Uterus (tissue), 4 donors: ENCODE data around the gene PIR. TPM values are rescaled to one million over a fixed set of nuclear protein-coding genes. Genes with fewer than 3 reads are reported as not detected.

Experiments
- DNase-seq, 2 donors: peaks; one replicate each; pipeline ENCODE4 v3.0.0-alpha.2; 2019 to 2020
- H3K27ac ChIP-seq, 2 donors: fragments of 200-600 bp; sonication (generic); 1 replicate in 1 of 2; 2 replicates in 1 of 2; pipeline ENCODE4 v1.5.1; 2016 to 2018
- H3K27me3 ChIP-seq, 2 donors: fragments of 200-600 bp; sonication (generic); one replicate each; pipeline ENCODE4 v1.5.1; 2018 to 2019; ENCODE audit warnings: control low read depth in 1 of 2
- H3K36me3 ChIP-seq, 2 donors: fragments of 200-600 bp; sonication (generic); one replicate each; pipeline ENCODE4 v1.5.1; 2019; ENCODE audit warnings: control low read depth in 1 of 2
- H3K4me1 ChIP-seq, 2 donors: fragments of 200-600 bp; sonication (generic); one replicate each; pipeline ENCODE4 v1.5.1; 2018 to 2019; ENCODE audit warnings: control low read depth in 1 of 2
- H3K4me3 ChIP-seq, 2 donors: fragments of 200-600 bp; sonication (generic); 1 replicate in 1 of 2; 2 replicates in 1 of 2; pipeline ENCODE4 v1.5.1; 2018 to 2019; ENCODE audit warnings: mild to moderate bottlenecking in 1 of 2
- H3K9me3 ChIP-seq, 2 donors: fragments of 200-600 bp; sonication (generic); one replicate each; pipeline ENCODE4 v1.5.1; 2019; ENCODE audit warnings: control low read depth in 1 of 2
- CTCF ChIP-seq, 4 experiments: fragments of 200-600 bp in 2 of 4; fragments of 450-650 bp in 2 of 4; sonication (generic) in 2 of 4; IDR thresholded peaks; one replicate each; pipeline ENCODE4 v1.5.1; 2016 to 2019; ENCODE audit warnings: antibody characterized with exemption in 4 of 4, mild to moderate bottlenecking in 2 of 4, moderate library complexity in 1 of 4
- POLR2A ChIP-seq, 2 donors: fragments of 450-650 bp; IDR thresholded peaks; one replicate each; pipeline ENCODE4 v1.6.1; 2016; ENCODE audit warnings: antibody characterized with exemption in 2 of 2, mild to moderate bottlenecking in 1 of 2, moderate library complexity in 1 of 2
- intact Hi-C: fragments of 100-400 bp; cut with DNase I; formaldehyde crosslinking; loops from one replicate; pipeline ENCODE4 v1.15.1; 2023; ENCODE audit warnings: low total_unique reads
- total RNA-seq, 4 donors: library from RNA; depleted of rRNA in 3 of 4; stranded (reverse); fragments of >200 nt in 3 of 4; gene quantifications; one replicate each; pipeline versions ENCODE4 v1.1.0 to v1.2.4, GENCODE V29; 2014 to 2023
- donor health status: DM: yes; HTN: yes; CAD: no.

Gene PIR
- total RNA-seq, 4 donors from 2014 or later: 2.9 to 16.1 (median 12.3) TPM

GRCh38 chrX:15523088-15523487, 30.0 kb upstream of the PIR start:
- TF ChIP-seq POLR2A (IDR thresholded peaks at IDR 0.05) (no peak), CTCF (IDR thresholded peaks at IDR 0.05) (no peak)
- Histone ChIP-seq H3K4me3 (no peak overlapping the region), H3K9me3 (no peaks in the 10 kb centered on the region), H3K36me3 (no peaks in the 10 kb centered on the region), H3K27ac (no peak overlapping the region), H3K4me1 (no peaks in the 10 kb centered on the region), H3K27me3 (no peaks in the 10 kb centered on the region)
- no peak for DNase-seq
- intact Hi-C loops: no loop called here

GRCh38 chrX:15522464-15522863, 29.3 kb upstream of the PIR start:
- no peaks in the 10 kb centered on the region for H3K27me3 ChIP-seq
- no peak overlapping the region for H3K27ac ChIP-seq
- DNase-seq: no peak
- H3K4me3 ChIP-seq: no peak overlapping the region
- no peaks in the 10 kb centered on the region for H3K4me1 ChIP-seq
- intact Hi-C loops: no loop called here
- H3K36me3 ChIP-seq: no peaks in the 10 kb centered on the region
- TF ChIP-seq POLR2A (IDR thresholded peaks at IDR 0.05): no peak
- TF ChIP-seq CTCF (IDR thresholded peaks at IDR 0.05): no peak
- H3K9me3 ChIP-seq: no peaks in the 10 kb centered on the region

- Histone ChIP-seq H3K4me1 (no peaks in the 10 kb centered on the region), H3K36me3 (peaks cover 0 to 3% of the 10 kb centered on the region in 2 donors), H3K9me3 (no peaks in the 10 kb centered on the region), H3K27me3 (peaks cover 0 to 4% of the 10 kb centered on the region in 2 donors), H3K4me3 (no peak overlapping the region), H3K27ac (no peak overlapping the region)
- peak in 1 of 2 donors; percentile 19 for DNase-seq
- TF ChIP-seq CTCF (IDR thresholded peaks at IDR 0.05): no peak
- TF ChIP-seq POLR2A (IDR thresholded peaks at IDR 0.05): no peak
- intact Hi-C loops: no loop called here
These were observed 22.8 kb upstream of the PIR start for GRCh38 chrX:15515931-15516330.

- no peaks in the 10 kb centered on the region for H3K9me3 ChIP-seq
- TF ChIP-seq POLR2A (IDR thresholded peaks at IDR 0.05): no peak
- TF ChIP-seq CTCF (IDR thresholded peaks at IDR 0.05): no peak
- no peaks in the 10 kb centered on the region for H3K4me1 ChIP-seq
- DNase-seq: no peak
- H3K27ac ChIP-seq: no peak overlapping the region
- peaks cover 0 to 3% of the 10 kb centered on the region in 2 donors for H3K36me3 ChIP-seq
- peaks cover 0 to 4% of the 10 kb centered on the region in 2 donors for H3K27me3 ChIP-seq
- intact Hi-C loops: no loop called here
- H3K4me3 ChIP-seq: no peak overlapping the region
These were observed 21.1 kb upstream of the PIR start for GRCh38 chrX:15514279-15514678.

- intact Hi-C loops: no loop called here
These were observed 19.4 kb upstream of the PIR start for GRCh38 chrX:15512401-15512965.

More at GRCh38 chrX:15512401-15512965, 19.4 kb upstream of the PIR start:
- peaks cover 0 to 4% of the 10 kb centered on the region in 2 donors for H3K27me3 ChIP-seq
- no peak for TF ChIP-seq POLR2A (IDR thresholded peaks at IDR 0.05)
- TF ChIP-seq CTCF (IDR thresholded peaks at IDR 0.05): no peak
- DNase-seq: no peak
- H3K9me3 ChIP-seq: no peaks in the 10 kb centered on the region
- no peak overlapping the region for H3K27ac ChIP-seq
- H3K36me3 ChIP-seq: peaks cover 0 to 3% of the 10 kb centered on the region in 2 donors
- no peak overlapping the region for H3K4me3 ChIP-seq
- no peaks in the 10 kb centered on the region for H3K4me1 ChIP-seq
